ENCODE results near the gene PKLR.
A peak's percentile ranks its signal among the peaks of the same experiment; 100 is the strongest.
"Not testable (repeated sequence)": the region's sequence is repeated elsewhere in the genome, so short reads cannot be mapped to it uniquely, and the experiment has no call there.

PKLR gene

GRCh38 chr1:155301342-155301841, at the start of gene PKLR:
Gene PKLR, minus strand, starts transcription at chr1:155301438. Its CDS starts 43 bp downstream, at chr1:155301395.
- no peak for DNase-seq (ENCODE audit: low read depth)

GRCh38 chr1:155342842-155343241, 41.6 kb upstream of the PKLR start:
- DNase-seq (ENCODE audit: low read depth) = no peak

GRCh38 chr1:155339515-155340097, 38.4 kb upstream of the PKLR start:
- no peak for DNase-seq (ENCODE audit: low read depth)

- DNase-seq (ENCODE audit: low read depth) = no peak
These were observed 33.7 kb upstream of the PKLR start for GRCh38 chr1:155334962-155335361.

- DNase-seq (ENCODE audit: low read depth) = no peak
These were observed 28.9 kb upstream of the PKLR start for GRCh38 chr1:155329980-155330598.

GRCh38 chr1:155328856-155329255, 27.6 kb upstream of the PKLR start:
- not testable (repeated sequence) for DNase-seq (ENCODE audit: low read depth)

GRCh38 chr1:155327981-155328380, 26.7 kb upstream of the PKLR start:
- no peak for DNase-seq (ENCODE audit: low read depth)

GRCh38 chr1:155326631-155327037, 25.4 kb upstream of the PKLR start:
- no peak for DNase-seq (ENCODE audit: low read depth)

GRCh38 chr1:155326020-155326526, 24.8 kb upstream of the PKLR start:
- DNase-seq (ENCODE audit: low read depth) = no peak

GRCh38 chr1:155325603-155325893, 24.3 kb upstream of the PKLR start:
- DNase-seq (ENCODE audit: low read depth) = no peak

- DNase-seq (ENCODE audit: low read depth) = no peak
These were observed 23.7 kb upstream of the PKLR start for GRCh38 chr1:155324717-155325602.

GRCh38 chr1:155324037-155324716, 22.9 kb upstream of the PKLR start:
- peak; percentile 67 for DNase-seq (ENCODE audit: low read depth)

- DNase-seq (ENCODE audit: low read depth) = peak; percentile 67
These were observed 22.4 kb upstream of the PKLR start for GRCh38 chr1:155323729-155324036.

GRCh38 chr1:155322953-155323728, 21.9 kb upstream of the PKLR start:
- peak; percentile 75 for DNase-seq (ENCODE audit: low read depth)

- no peak for DNase-seq (ENCODE audit: low read depth)
These were observed 21.3 kb upstream of the PKLR start for GRCh38 chr1:155322571-155322952.

GRCh38 chr1:155321639-155322503, 20.6 kb upstream of the PKLR start:
- DNase-seq (ENCODE audit: low read depth) = no peak

GRCh38 chr1:155320661-155321617, 19.7 kb upstream of the PKLR start, which contains the start of gene RUSC1:
Gene RUSC1, plus strand, starts transcription at chr1:155320894. Its CDS starts 880 bp downstream, at chr1:155321774.
- DNase-seq (ENCODE audit: low read depth) = peak; percentile 42

- no peak for DNase-seq (ENCODE audit: low read depth)
These were observed 19.0 kb upstream of the PKLR start for GRCh38 chr1:155320252-155320651.

GRCh38 chr1:155319536-155319935, 18.3 kb upstream of the PKLR start:
- DNase-seq (ENCODE audit: low read depth) = no peak

Measured in stimulated activated CD8-positive, alpha-beta memory T cell treated with anti-CD3 and anti-CD28 coated beads, Interleukin-12 subunit alpha, Interleukin-12 subunit beta, amount 100 ng/mL, for 1 hour (primary cell).